ENCODE measurements around the gene HGD.

- no peak for TF ChIP-seq POLR2A (IDR thresholded peaks at IDR 0.05; ENCODE audit: low read depth, low read length)
- no peak for TF ChIP-seq TAF1 (IDR thresholded peaks at IDR 0.05; ENCODE audit: borderline replicate concordance, low read depth, low read length)
- no peak for TF ChIP-seq POLR2AphosphoS5 (IDR thresholded peaks at IDR 0.05; ENCODE audit: low read depth, low read length)
Measured at GRCh38 chr3:120652896-120653545, 29.0 kb downstream of the HGD start.

Data from GM12892 (cell line).